H9 (cell line): ENCODE results near the gene GCN1. TPM values are rescaled to one million over a fixed set of nuclear protein-coding genes. Genes with fewer than 3 reads are reported as not detected.

Source experiments
- DNase-seq: peaks from one replicate; pipeline ENCODE4 v3.0.0-alpha.2; 2017
- H2AFZ ChIP-seq: one replicate; pipeline ENCODE4 v1.6.1; 2013; ENCODE audit warnings: mild to moderate bottlenecking, low read length, control low read depth, moderate library complexity
- H2AK5ac ChIP-seq: 2 replicates; pipeline ENCODE4 v1.6.1; 2013; ENCODE audit warnings: low read length, control low read depth, mixed read lengths; ENCODE audit not compliant: insufficient read length
- H2BK120ac ChIP-seq: one replicate; pipeline ENCODE4 v1.6.1; 2013; ENCODE audit warnings: low read depth, mild to moderate bottlenecking, low read length, control low read depth, inconsistent platforms; ENCODE audit not compliant: poor library complexity, severe bottlenecking
- H2BK12ac ChIP-seq: 2 replicates; pipeline ENCODE4 v1.6.1; 2013; ENCODE audit warnings: low read length, control low read depth, mixed read lengths, low read depth; ENCODE audit not compliant: insufficient read length
- H2BK15ac ChIP-seq: 2 replicates; pipeline ENCODE4 v1.6.1; 2013; ENCODE audit warnings: low read depth, low read length, control low read depth
- H2BK20ac ChIP-seq: one replicate; pipeline ENCODE4 v1.6.1; 2013; ENCODE audit warnings: low read depth, mild to moderate bottlenecking, low read length, control low read depth, inconsistent platforms; ENCODE audit not compliant: poor library complexity, severe bottlenecking
- H2BK5ac ChIP-seq: 2 replicates; pipeline ENCODE4 v1.6.1; 2013; ENCODE audit warnings: low read length, control low read depth, mixed read lengths; ENCODE audit not compliant: insufficient read length
- H3K14ac ChIP-seq: 2 replicates; pipeline ENCODE4 v1.6.1; 2013; ENCODE audit warnings: low read length, control low read depth; ENCODE audit not compliant: insufficient read depth
- H3K18ac ChIP-seq: 2 replicates; pipeline ENCODE4 v1.6.1; 2013; ENCODE audit warnings: low read depth, mild to moderate bottlenecking, mixed read lengths, low read length, control low read depth; ENCODE audit not compliant: insufficient read length
- H3K23ac ChIP-seq: 2 replicates; pipeline ENCODE4 v1.6.1; 2013; ENCODE audit warnings: low read length, control low read depth, mixed read lengths, low read depth; ENCODE audit not compliant: insufficient read length
- H3K23me2 ChIP-seq: 2 replicates; pipeline ENCODE4 v1.6.1; 2013; ENCODE audit warnings: low read depth, mild to moderate bottlenecking, mixed read lengths, low read length, control low read depth; ENCODE audit not compliant: insufficient read length, poor library complexity, severe bottlenecking
- H3K27ac ChIP-seq: 2 replicates; pipeline ENCODE4 v1.5.1; 2013; ENCODE audit warnings: low read length, control low read depth, mixed read lengths, low read depth; ENCODE audit not compliant: insufficient read length
- H3K27me3 ChIP-seq: 2 replicates; pipeline ENCODE4 v1.6.1; 2013; ENCODE audit warnings: low read length, control low read depth, inconsistent platforms; ENCODE audit not compliant: insufficient read depth
- H3K4ac ChIP-seq: 2 replicates; pipeline ENCODE4 v1.6.1; 2013; ENCODE audit warnings: low read depth, mild to moderate bottlenecking, control low read depth, inconsistent platforms, low read length, moderate library complexity
- H3K4me1 ChIP-seq: 2 replicates; pipeline ENCODE4 v1.6.1; 2013; ENCODE audit warnings: low read length, control low read depth, inconsistent platforms; ENCODE audit not compliant: insufficient read depth
- H3K4me2 ChIP-seq: 2 replicates; pipeline ENCODE4 v1.6.1; 2013; ENCODE audit warnings: low read length, control low read depth, mixed read lengths; ENCODE audit not compliant: insufficient read length, insufficient read depth
- H3K56ac ChIP-seq: 2 replicates; pipeline ENCODE4 v1.6.1; 2013; ENCODE audit warnings: low read depth, mild to moderate bottlenecking, mixed read lengths, low read length, control low read depth; ENCODE audit not compliant: insufficient read length
- H3K79me1 ChIP-seq: 2 replicates; pipeline ENCODE4 v1.6.1; 2013; ENCODE audit warnings: low read depth, mild to moderate bottlenecking, moderate library complexity, low read length, control low read depth, inconsistent platforms; ENCODE audit not compliant: insufficient read depth, poor library complexity, severe bottlenecking
- H3K79me2 ChIP-seq: 2 replicates; pipeline ENCODE4 v1.6.1; 2013; ENCODE audit warnings: low read length, control low read depth, inconsistent platforms; ENCODE audit not compliant: insufficient read depth
- H3K9ac ChIP-seq: 2 replicates; pipeline ENCODE4 v1.6.1; 2013; ENCODE audit warnings: low read length, control low read depth, mixed read lengths; ENCODE audit not compliant: insufficient read length; ENCODE audit errors: extremely low read depth
- H3K9me3 ChIP-seq: one replicate; pipeline ENCODE4 v1.6.1; 2013; ENCODE audit warnings: low read depth, low read length, inconsistent platforms; ENCODE audit not compliant: control insufficient read depth
- H3T11ph ChIP-seq: one replicate; pipeline ENCODE4 v1.6.1; 2013; ENCODE audit warnings: mild to moderate bottlenecking, low read length, control low read depth, inconsistent platforms
- H4K20me1 ChIP-seq: one replicate; pipeline ENCODE4 v1.6.1; 2013; ENCODE audit not compliant: control insufficient read depth, insufficient read length, insufficient read depth
- H4K5ac ChIP-seq: 2 replicates; pipeline ENCODE4 v1.6.1; 2013; ENCODE audit warnings: low read depth, mild to moderate bottlenecking, mixed read lengths, low read length, control low read depth; ENCODE audit not compliant: insufficient read length
- H4K8ac ChIP-seq: replicated peaks from 2 replicates; pipeline ENCODE4 v1.6.1; 2013; ENCODE audit warnings: low read length, control low read depth, mixed read lengths, low read depth; ENCODE audit not compliant: insufficient read length
- H4K91ac ChIP-seq: 2 replicates; pipeline ENCODE4 v1.6.1; 2013; ENCODE audit warnings: low read depth, mild to moderate bottlenecking, moderate library complexity, mixed read lengths, low read length, control low read depth; ENCODE audit not compliant: insufficient read length
- H3K27ac Mint-ChIP-seq, 3 experiments: 2 replicates in 2 of 3; 3 replicates in 1 of 3; pipeline ENCODE4 v1.8.0; 2020 to 2021; ENCODE audit warnings: mixed read lengths in 3 of 3, mild to moderate bottlenecking in 1 of 3, moderate library complexity in 1 of 3
- H3K27me3 Mint-ChIP-seq: 2 replicates; pipeline ENCODE4 v1.8.0; 2021; ENCODE audit warnings: low read depth, mild to moderate bottlenecking, moderate library complexity, mixed read lengths
- H3K36me3 Mint-ChIP-seq, 3 experiments: 2 replicates in 2 of 3; 3 replicates in 1 of 3; pipeline ENCODE4 v1.8.0; 2020 to 2021; ENCODE audit warnings: low read depth in 3 of 3, mixed read lengths in 3 of 3; ENCODE audit not compliant: insufficient read depth in 1 of 3
- H3K4me1 Mint-ChIP-seq, 2 experiments: 2 replicates each; pipeline ENCODE4 v1.8.0; 2020; ENCODE audit warnings: mixed read lengths in 2 of 2
- H3K4me3 Mint-ChIP-seq, 2 experiments: 2 replicates in 1 of 2; 3 replicates in 1 of 2; pipeline ENCODE4 v1.8.0; 2020 to 2021; ENCODE audit warnings: mild to moderate bottlenecking in 2 of 2, mixed read lengths in 2 of 2, moderate library complexity in 1 of 2
- H3K9me3 Mint-ChIP-seq, 2 experiments: 2 replicates in 1 of 2; 3 replicates in 1 of 2; pipeline ENCODE4 v1.8.0; 2020; ENCODE audit warnings: mild to moderate bottlenecking in 2 of 2, mixed read lengths in 2 of 2, moderate library complexity in 1 of 2
- CTCF ChIP-seq: fragments of 200-600 bp; sonication (generic); conservative IDR thresholded peaks from 3 replicates; pipeline ENCODE4 v1.8.0; 2021; ENCODE audit warnings: antibody characterized with exemption, mild to moderate bottlenecking
- WGBS: extraction: QIAGEN DNeasy Blood & Tissue Kit; methylation state at CpG from one replicate; pipeline ENCODE4 v1.1.7; 2013; ENCODE audit warnings: missing lambda C conversion rate, low lambda C conversion rate, mixed read lengths; ENCODE audit not compliant: insufficient read length; ENCODE audit errors: extremely low coverage; 5-methylcytosine and 5-hydroxymethylcytosine counted together
- total RNA-seq: library from RNA; stranded (reverse); gene quantifications from 2 replicates; pipeline ENCODE4 v1.2.1, GENCODE V29; 2021

The GCN1 gene
- total RNA-seq, 1 experiment from 2014 or later: 137 TPM

DNA sequence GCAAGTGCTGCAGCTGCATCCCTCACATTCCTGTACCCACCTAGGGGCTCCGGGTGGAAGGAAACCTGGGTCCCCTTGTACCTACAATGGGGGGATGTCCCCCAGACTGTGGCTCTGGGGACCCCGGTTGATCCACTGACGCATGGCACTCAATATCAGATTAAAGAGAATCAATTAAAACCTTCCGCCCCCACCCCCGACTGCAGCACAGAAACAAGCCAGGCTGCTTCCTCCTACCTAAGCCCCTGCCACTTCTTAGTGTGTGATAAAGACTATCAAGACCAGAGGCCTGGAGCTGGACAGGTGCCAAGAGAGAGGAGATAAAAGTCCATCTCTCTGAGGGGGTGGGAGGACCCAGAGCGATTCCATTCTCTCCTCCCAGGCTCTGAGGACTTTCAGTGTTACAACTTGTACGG, 34.6 kb upstream of the GCN1 start:
- H3K9me3 Mint-ChIP-seq: no peaks in the 10 kb centered on the region
- no peak for TF ChIP-seq CTCF
- Histone ChIP-seq H3K4ac (peak overlapping the region; percentile 85; the same call in 1 of the 2 replicates), H2BK5ac (peak overlapping the region; percentile 20), H3K14ac (peak overlapping the region; percentile 36), H3K27ac (peak overlapping the region; percentile 86), H2BK15ac (no peak overlapping the region), H2AK5ac (peak overlapping the region; percentile 25), H3K56ac (no peak overlapping the region), H3K27me3 (no peaks in the 10 kb centered on the region), H2BK120ac (peak overlapping the region; percentile 87), H2BK12ac (peak overlapping the region; percentile 100), H4K20me1 (no peaks in the 10 kb centered on the region), H3K23me2 (peaks cover 3% of the 10 kb centered on the region), H3K4me2 (peak overlapping the region; percentile 16), H3K18ac (peak overlapping the region; percentile 71), H2AFZ (no peak overlapping the region), H3K4me1 (peaks cover 32% of the 10 kb centered on the region), H4K8ac (no peak overlapping the region), H2BK20ac (no peak overlapping the region), H4K5ac (no peak overlapping the region), H4K91ac (peak overlapping the region; percentile 98), H3K79me1 (no peaks in the 10 kb centered on the region), H3K9ac (no peak overlapping the region), H3T11ph (peak overlapping the region; percentile 26), H3K9me3 (no peaks in the 10 kb centered on the region), H3K23ac (no peak overlapping the region), H3K79me2 (peaks cover 3% of the 10 kb centered on the region; the same call in 1 of the 2 replicates)
- peak overlapping the region; percentile 52 to 72 for H3K4me3 Mint-ChIP-seq
- no CpG with 5 or more reads among the region's 7 CpGs for WGBS
- H3K4me1 Mint-ChIP-seq: peaks cover 77 to 81% of the 10 kb centered on the region in 2 experiments
- H3K27ac Mint-ChIP-seq: peak overlapping the region; percentile 99
- H3K27me3 Mint-ChIP-seq: no peaks in the 10 kb centered on the region
- DNase-seq: no peak
- peaks cover 3 to 9% (median 8%) of the 10 kb centered on the region in 3 experiments; a peak in 4 of 7 replicates for H3K36me3 Mint-ChIP-seq
